GM12801 (cell line): ENCODE results near the gene PLPP3.

Experiments used
- TF ChIP-seq, protein P1 (sequence below): IDR thresholded peaks from one replicate; pipeline ENCODE4 v1.5.1; 2011; ENCODE audit warnings: control low read depth; ENCODE audit not compliant: insufficient read length; ENCODE audit errors: extremely low read depth

Gene PLPP3

DNA sequence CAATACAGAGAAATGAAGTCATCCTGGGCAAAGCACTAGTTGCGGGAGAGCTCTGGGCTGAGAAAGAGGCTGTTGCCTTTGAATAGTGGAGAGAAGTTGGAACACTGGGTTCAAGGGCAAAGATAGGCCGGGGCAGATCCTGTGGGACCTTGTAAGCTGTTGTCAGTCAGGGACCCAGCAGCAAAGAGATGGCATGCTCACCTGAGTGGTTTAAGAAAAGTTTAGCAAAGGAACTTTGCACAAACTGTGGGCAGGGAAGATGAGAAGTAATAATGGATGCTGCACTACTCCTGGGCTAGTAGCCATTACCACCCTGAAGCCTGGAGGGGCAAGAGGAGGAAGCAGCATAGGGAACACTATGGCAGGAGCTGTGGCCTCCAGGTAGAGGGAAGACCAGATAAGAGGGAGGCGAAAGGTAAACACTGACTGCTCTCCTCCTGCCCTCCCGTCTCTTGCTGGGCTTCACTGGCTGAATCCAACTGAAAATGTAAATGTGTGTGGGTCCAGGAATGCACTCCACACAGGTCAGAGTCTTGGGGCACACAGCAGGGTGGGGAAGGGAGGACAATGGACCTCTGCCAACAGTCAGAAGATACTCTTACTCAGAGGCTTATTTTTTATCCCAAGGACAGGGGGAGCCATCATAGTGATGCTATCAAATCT is 129.2 kb downstream of the PLPP3 start:
- TF ChIP-seq, protein P1, sequence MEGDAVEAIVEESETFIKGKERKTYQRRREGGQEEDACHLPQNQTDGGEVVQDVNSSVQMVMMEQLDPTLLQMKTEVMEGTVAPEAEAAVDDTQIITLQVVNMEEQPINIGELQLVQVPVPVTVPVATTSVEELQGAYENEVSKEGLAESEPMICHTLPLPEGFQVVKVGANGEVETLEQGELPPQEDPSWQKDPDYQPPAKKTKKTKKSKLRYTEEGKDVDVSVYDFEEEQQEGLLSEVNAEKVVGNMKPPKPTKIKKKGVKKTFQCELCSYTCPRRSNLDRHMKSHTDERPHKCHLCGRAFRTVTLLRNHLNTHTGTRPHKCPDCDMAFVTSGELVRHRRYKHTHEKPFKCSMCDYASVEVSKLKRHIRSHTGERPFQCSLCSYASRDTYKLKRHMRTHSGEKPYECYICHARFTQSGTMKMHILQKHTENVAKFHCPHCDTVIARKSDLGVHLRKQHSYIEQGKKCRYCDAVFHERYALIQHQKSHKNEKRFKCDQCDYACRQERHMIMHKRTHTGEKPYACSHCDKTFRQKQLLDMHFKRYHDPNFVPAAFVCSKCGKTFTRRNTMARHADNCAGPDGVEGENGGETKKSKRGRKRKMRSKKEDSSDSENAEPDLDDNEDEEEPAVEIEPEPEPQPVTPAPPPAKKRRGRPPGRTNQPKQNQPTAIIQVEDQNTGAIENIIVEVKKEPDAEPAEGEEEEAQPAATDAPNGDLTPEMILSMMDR, result no peak

DNA sequence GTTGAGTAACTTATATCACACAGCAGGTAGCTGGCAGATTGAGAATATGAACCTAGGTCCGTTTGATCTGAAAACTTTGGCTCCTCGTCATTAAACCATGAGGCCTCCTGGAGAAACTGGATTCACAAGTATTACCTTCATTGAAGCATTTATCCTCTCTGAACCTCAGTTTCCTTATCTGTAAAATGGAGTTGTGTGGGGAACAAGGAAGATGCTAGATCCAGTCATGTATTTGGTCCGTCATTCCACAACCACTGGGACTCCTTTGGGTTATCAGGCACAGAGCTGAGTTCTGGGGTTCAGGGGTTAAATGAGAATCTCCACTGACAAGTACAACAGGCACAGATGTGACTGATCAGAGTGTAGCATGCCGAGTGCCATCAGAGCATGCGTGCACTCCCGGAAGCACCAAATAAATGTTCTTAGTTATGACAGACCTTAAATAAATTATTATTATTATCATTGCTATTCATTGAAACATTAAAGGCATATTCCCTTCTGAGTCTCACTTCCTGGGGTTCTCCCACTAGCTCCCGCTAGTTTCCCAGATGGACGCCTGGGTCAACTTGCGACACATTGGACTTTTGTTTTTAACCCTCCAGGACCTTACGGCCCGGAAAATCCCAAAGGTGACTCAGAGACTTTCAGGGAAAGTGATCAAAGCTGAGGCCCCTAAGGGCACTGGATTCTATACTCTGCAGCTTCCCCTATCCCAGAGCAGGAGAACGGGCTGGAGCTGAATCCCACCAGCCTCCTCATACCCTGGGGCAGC is 130.6 kb downstream of the PLPP3 start:
- TF ChIP-seq, protein P1, result no peak

DNA sequence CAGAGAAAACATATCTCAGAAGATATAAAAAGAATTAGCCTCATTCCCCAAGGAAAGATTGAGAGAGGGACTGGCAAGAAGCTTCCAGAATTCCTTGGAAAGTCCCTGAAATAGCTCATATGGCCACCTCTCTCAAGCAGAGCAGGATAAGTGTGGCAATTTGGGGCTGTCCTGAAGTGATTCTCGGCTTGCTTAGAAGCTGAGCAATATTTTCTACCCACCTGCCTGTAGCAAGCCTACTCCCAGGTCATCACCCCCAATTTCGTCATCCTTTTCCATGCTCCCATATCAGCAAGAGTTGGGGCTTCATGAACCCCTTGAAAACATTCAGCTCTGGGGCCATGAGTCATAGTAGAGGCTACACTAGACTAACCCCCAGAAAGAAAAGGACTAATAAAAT is 131.5 kb downstream of the PLPP3 start:
- TF ChIP-seq, protein P1, result no peak

DNA sequence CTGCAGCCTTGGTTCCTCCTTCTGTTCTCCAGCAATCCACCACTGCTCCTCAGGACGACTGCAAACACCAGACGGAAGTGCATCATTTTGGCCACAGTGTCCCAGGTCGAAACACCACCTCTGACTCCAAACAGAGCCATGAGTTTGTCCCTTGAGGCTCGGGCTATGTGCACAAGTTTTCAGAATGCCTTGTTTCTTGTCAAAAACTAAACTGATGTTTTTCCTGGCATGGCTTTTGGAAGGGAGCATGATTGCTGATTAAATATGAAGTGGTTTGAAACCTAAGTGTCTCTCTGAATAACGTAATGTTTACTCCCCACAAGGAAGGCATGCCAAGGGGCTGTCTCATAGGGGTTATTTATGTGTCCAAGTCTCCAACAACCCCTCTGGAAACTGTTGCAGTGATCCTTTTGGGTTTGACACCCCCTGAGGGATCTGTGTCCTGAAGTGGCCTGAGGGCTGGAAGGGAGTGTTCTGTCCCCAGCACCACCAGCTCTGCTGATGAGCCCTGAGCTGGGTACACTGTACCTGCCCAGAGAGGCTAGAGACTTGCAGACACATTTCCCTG is 132.7 kb downstream of the PLPP3 start:
- TF ChIP-seq, protein P1, result no peak

DNA sequence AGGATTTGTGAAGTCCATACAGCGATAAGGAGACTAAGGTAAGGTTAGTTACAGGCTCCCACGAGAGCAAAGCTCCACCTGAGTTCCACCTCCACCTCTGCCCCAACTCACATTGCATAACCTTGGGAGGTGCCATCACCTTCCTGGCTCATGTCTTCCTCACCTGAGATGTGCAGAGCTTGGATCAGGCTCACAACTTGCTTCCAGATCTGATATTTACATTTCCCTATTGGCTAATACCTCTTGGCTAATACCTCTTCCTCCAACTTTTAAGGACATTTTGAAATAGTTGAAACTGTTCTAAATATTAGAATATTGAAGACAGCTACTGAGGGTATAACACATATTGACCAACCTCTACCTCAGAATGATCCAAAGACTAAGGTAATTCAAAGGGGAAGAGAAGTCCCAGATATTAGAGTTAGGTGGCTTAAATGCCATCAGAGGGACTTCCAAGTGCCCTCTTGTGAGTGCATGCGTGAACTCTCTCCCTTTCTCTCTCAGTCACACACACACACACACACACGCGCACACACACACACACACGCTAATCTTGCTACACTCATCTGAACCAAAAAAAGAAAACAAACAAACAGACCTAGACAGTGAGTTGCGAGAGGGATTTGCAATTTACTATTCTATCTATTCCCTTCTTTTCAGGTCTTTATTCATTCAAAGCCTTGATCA is 134.3 kb downstream of the PLPP3 start:
- TF ChIP-seq, protein P1, result no peak
